Activated T-cell treated with anti-CD3 and anti-CD28 coated beads, Interleukin-2, amount 50 U/mL, for 48 hours (primary cell): ENCODE measurements around the gene ISOC2.
A peak's percentile ranks its signal among the peaks of the same experiment; 100 is the strongest.
"Not testable (repeated sequence)": the region's sequence is repeated elsewhere in the genome, so short reads cannot be mapped to it uniquely, and the experiment has no call there.

Experiments used
- DNase-seq, 2 experiments: peaks; one replicate each; pipeline ENCODE4 v3.0.0-alpha.2; 2020

Gene ISOC2

GRCh38 chr19:55437410-55437809 is 24.0 kb downstream of the ISOC2 start:
- no peak for DNase-seq

GRCh38 chr19:55436847-55437246 is 24.6 kb downstream of the ISOC2 start:
- no peak for DNase-seq

GRCh38 chr19:55435020-55435419 is 26.4 kb downstream of the ISOC2 start:
- no peak for DNase-seq

- no peak for DNase-seq
These were observed 27.0 kb downstream of the ISOC2 start for GRCh38 chr19:55434356-55434919.

- no peak for DNase-seq
These were observed 28.1 kb downstream of the ISOC2 start for GRCh38 chr19:55433292-55433691.

GRCh38 chr19:55432241-55432959 is 29.0 kb downstream of the ISOC2 start:
- no peak for DNase-seq

GRCh38 chr19:55431183-55431582 is 30.3 kb downstream of the ISOC2 start:
- DNase-seq, result no peak

- no peak for DNase-seq
These were observed 35.4 kb downstream of the ISOC2 start for GRCh38 chr19:55426042-55426441.

GRCh38 chr19:55424518-55424917 is 36.9 kb downstream of the ISOC2 start:
- no peak for DNase-seq

- no peak for DNase-seq
These were observed 38.0 kb downstream of the ISOC2 start for GRCh38 chr19:55423225-55424005.

GRCh38 chr19:55421281-55421680 is 40.2 kb downstream of the ISOC2 start:
- not testable (repeated sequence) for DNase-seq

- no peak for DNase-seq
These were observed 41.7 kb downstream of the ISOC2 start for GRCh38 chr19:55419624-55420236.

- no peak for DNase-seq
These were observed 42.3 kb downstream of the ISOC2 start for GRCh38 chr19:55419103-55419502.

GRCh38 chr19:55418185-55418584 is 43.3 kb downstream of the ISOC2 start:
- peak; percentile 56 to 60 for DNase-seq

GRCh38 chr19:55410168-55410567 is 51.3 kb downstream of the ISOC2 start:
- no peak for DNase-seq

- DNase-seq, result not testable (repeated sequence)
These were observed 52.3 kb downstream of the ISOC2 start for GRCh38 chr19:55409179-55409578.

GRCh38 chr19:55408533-55408872 is 52.9 kb downstream of the ISOC2 start:
- no peak for DNase-seq

- DNase-seq, result peak; percentile 96
These were observed 53.5 kb downstream of the ISOC2 start for GRCh38 chr19:55407800-55408532.

GRCh38 chr19:55407550-55407799 is 54.0 kb downstream of the ISOC2 start, which contains the start of gene UBE2S:
Gene UBE2S (minus strand): TSS chr19:55407788. CDS start chr19:55407589, 199 bp downstream.
- DNase-seq, result not testable (repeated sequence)

- peak in 1 of 2 experiments; percentile 34 for DNase-seq
These were observed 54.5 kb downstream of the ISOC2 start for GRCh38 chr19:55406826-55407549.

GRCh38 chr19:55406091-55406825 is 55.2 kb downstream of the ISOC2 start:
- DNase-seq, result no peak

- no peak for DNase-seq
These were observed 55.8 kb downstream of the ISOC2 start for GRCh38 chr19:55405638-55406037.
